ENCODE data around the gene IRGQ. TPM values are rescaled to one million over a fixed set of nuclear protein-coding genes. Genes with fewer than 3 reads are reported as not detected.

IRGQ gene
- total RNA-seq, 2 experiments from 2014 or later, result 28.9 to 29.8 TPM

DNA sequence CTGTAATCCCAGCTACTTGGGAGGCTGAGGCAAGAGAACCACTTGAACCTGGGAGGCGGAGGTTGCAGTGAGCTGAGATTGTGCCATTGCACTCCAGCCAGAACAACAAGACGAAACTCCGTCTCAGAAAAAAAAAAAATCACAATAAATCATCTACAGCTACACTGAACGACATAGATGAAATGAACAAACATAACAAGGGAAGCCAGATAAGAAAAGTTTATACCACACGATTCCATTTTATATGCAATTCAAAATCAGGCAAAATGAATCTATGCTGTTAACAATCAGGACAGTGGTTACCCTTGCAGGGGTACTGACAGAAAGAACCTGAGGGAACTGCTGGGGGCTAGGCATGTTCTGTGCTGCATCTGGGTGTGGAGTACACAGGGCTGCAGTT, 26.3 kb downstream of the IRGQ start:
- intact Hi-C loops (cut with DNase I, micrococcal nuclease), result no loop called here
- CTCF ChIA-PET, result interaction anchor here (0.7 kb wide), 1 partner anchor 14 kb away, joined by 4 read pairs; no protein-coding TSS in a partner anchor
- H3K27me3 ChIP-seq (ENCODE audit: control insufficient read depth in 1 of 2, insufficient read depth in 2 of 2, low read length in 2 of 2), result no peaks in the 10 kb centered on the region
- H3K4me3 Mint-ChIP-seq, result no peak overlapping the region
- ATAC-seq (ENCODE audit: poor library complexity) (no peak), DNase-seq (no peak)
- H3K4me3 ChIP-seq (ENCODE audit: low read length), result no peak overlapping the region
- H3K9me3 Mint-ChIP-seq, result no peaks in the 10 kb centered on the region
- no peaks in the 10 kb centered on the region for H3K27me3 Mint-ChIP-seq
- H3K9me3 ChIP-seq (ENCODE audit: control insufficient read depth in 1 of 2, insufficient read depth in 1 of 2, low read length in 2 of 2), result no peaks in the 10 kb centered on the region
- H3K27ac Mint-ChIP-seq, result peak overlapping the region; percentile 52
- POLR2A ChIA-PET, result no interaction called here
- no peaks in the 10 kb centered on the region for H3K36me3 ChIP-seq (ENCODE audit: insufficient read depth, low read length)
- peaks cover 43% of the 10 kb centered on the region for H3K4me1 Mint-ChIP-seq (ENCODE audit: low read depth)
- TF ChIP-seq, protein P1, sequence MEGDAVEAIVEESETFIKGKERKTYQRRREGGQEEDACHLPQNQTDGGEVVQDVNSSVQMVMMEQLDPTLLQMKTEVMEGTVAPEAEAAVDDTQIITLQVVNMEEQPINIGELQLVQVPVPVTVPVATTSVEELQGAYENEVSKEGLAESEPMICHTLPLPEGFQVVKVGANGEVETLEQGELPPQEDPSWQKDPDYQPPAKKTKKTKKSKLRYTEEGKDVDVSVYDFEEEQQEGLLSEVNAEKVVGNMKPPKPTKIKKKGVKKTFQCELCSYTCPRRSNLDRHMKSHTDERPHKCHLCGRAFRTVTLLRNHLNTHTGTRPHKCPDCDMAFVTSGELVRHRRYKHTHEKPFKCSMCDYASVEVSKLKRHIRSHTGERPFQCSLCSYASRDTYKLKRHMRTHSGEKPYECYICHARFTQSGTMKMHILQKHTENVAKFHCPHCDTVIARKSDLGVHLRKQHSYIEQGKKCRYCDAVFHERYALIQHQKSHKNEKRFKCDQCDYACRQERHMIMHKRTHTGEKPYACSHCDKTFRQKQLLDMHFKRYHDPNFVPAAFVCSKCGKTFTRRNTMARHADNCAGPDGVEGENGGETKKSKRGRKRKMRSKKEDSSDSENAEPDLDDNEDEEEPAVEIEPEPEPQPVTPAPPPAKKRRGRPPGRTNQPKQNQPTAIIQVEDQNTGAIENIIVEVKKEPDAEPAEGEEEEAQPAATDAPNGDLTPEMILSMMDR (IDR thresholded peaks at IDR 0.05), result no peak
- peaks cover 17% of the 10 kb centered on the region for H3K4me1 ChIP-seq (ENCODE audit: insufficient read depth, low read length)
- peaks cover 16% of the 10 kb centered on the region for H3K36me3 Mint-ChIP-seq (ENCODE audit: low read depth)
- no peak overlapping the region for H3K27ac ChIP-seq (ENCODE audit: low read depth in 1 of 2, low read length in 2 of 2)

DNA sequence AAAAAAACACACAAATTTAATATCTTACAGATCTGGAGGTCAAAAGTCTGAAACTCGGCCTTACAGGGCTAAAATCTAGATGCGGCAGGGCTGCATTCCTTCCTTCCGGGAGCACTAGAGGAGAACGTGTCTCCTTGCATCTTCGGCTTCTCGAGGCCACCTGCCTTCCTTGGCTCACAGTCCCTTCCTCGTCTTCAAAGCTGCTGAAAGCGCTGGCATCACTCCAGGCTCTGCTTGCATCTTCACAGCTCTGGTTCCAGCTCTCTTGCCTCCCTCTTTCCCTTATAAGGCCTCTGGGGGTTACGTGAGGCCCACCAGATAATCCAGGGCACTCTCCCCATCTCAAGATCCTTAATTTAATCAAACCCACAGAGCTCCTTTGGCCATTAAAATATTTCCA, 31.1 kb downstream of the IRGQ start:
- intact Hi-C loops (cut with DNase I, micrococcal nuclease), result loop anchor here in 1 of 2 experiments (5.0 kb wide), 1 partner anchor 37 kb away; the partner anchor contains the start of gene ETHE1
- Histone ChIP-seq H3K36me3 (ENCODE audit: insufficient read depth, low read length) (peaks cover 8% of the 10 kb centered on the region), H3K27ac (ENCODE audit: low read depth in 1 of 2, low read length in 2 of 2) (no peak overlapping the region), H3K4me1 (ENCODE audit: insufficient read depth, low read length) (peaks cover 50% of the 10 kb centered on the region), H3K27me3 (ENCODE audit: control insufficient read depth in 1 of 2, insufficient read depth in 2 of 2, low read length in 2 of 2) (no peaks in the 10 kb centered on the region), H3K9me3 (ENCODE audit: control insufficient read depth in 1 of 2, insufficient read depth in 1 of 2, low read length in 2 of 2) (no peaks in the 10 kb centered on the region), H3K4me3 (ENCODE audit: low read length) (no peak overlapping the region)
- H3K4me1 Mint-ChIP-seq (ENCODE audit: low read depth), result peaks cover 61% of the 10 kb centered on the region
- CTCF ChIA-PET, result interaction anchor here (0.6 to 1.3 kb wide), 3 partner anchors 10 to 54 kb away, joined by 3 to 5 read pairs (median 5); no protein-coding TSS in a partner anchor
- POLR2A ChIA-PET, result interaction anchor here (0.6 to 6.4 kb wide), 5 partner anchors 9 to 64 kb away, joined by 3 to 40 read pairs (median 4); partner anchors contain the start of genes IRGQ, PHLDB3 and ZNF576
- no peaks in the 10 kb centered on the region for H3K9me3 Mint-ChIP-seq
- H3K27ac Mint-ChIP-seq, result peak overlapping the region; percentile 96
- peak in 1 of 14 experiments; percentile 23 for DNase-seq
- no peak for ATAC-seq (ENCODE audit: poor library complexity)
- H3K27me3 Mint-ChIP-seq, result no peaks in the 10 kb centered on the region
- H3K36me3 Mint-ChIP-seq (ENCODE audit: low read depth), result peaks cover 24% of the 10 kb centered on the region
- TF ChIP-seq, protein P1 (IDR thresholded peaks at IDR 0.05), result no peak
- H3K4me3 Mint-ChIP-seq, result peak overlapping the region; percentile 23

DNA sequence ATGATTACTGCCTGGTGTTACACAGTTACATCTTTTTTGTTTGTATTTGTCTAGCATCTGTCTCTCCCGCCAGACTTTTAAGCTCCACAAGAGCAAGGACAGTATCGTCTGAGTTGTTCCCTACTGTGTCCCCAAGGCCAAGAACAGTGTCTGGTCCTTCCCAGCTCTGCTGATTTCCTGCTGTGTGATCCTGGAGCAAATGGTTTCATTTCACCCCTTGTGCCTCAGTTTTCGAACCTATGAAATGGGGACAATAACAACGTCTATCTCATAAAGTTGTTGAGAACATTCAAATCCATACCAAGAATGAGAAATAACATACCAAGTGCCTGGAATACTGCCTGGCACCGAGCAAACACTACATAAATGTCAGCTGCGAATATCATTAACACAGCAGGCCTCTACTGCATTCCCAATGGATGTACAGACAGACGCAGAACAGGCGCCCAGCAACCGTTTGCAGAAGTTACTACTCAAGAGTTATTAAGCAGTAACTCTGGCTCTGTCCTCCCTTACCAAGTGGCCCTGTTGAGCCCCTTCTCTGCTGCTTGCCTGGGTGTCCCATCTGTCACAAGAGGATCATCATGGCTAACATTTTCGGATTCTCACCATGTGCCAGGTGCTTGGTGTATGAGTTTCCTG, 32.0 kb downstream of the IRGQ start:
- CTCF ChIA-PET, result interaction anchor here (1.1 to 6.0 kb wide), 2 partner anchors 9 to 31 kb away, joined by 5 to 31 read pairs; partner anchors contain the start of genes IRGQ and ZNF576
- Histone ChIP-seq H3K36me3 (ENCODE audit: insufficient read depth, low read length) (peaks cover 8% of the 10 kb centered on the region), H3K27ac (ENCODE audit: low read depth in 1 of 2, low read length in 2 of 2) (peak overlapping the region; percentile 82 to 93), H3K4me3 (ENCODE audit: low read length) (no peak overlapping the region), H3K4me1 (ENCODE audit: insufficient read depth, low read length) (peaks cover 50% of the 10 kb centered on the region), H3K27me3 (ENCODE audit: control insufficient read depth in 1 of 2, insufficient read depth in 2 of 2, low read length in 2 of 2) (no peaks in the 10 kb centered on the region), H3K9me3 (ENCODE audit: control insufficient read depth in 1 of 2, insufficient read depth in 1 of 2, low read length in 2 of 2) (no peaks in the 10 kb centered on the region)
- H3K4me3 Mint-ChIP-seq, result peak overlapping the region; percentile 28
- TF ChIP-seq, protein P1 (IDR thresholded peaks at IDR 0.05), result no peak
- H3K27me3 Mint-ChIP-seq, result no peaks in the 10 kb centered on the region
- DNase-seq, result no peak
- H3K27ac Mint-ChIP-seq, result peak overlapping the region; percentile 96
- no peaks in the 10 kb centered on the region for H3K9me3 Mint-ChIP-seq
- ATAC-seq (ENCODE audit: poor library complexity), result no peak
- intact Hi-C loops (cut with DNase I, micrococcal nuclease), result loop anchor here in 1 of 2 experiments (5.0 kb wide), 1 partner anchor 37 kb away; the partner anchor contains the start of gene ETHE1
- peaks cover 29% of the 10 kb centered on the region for H3K36me3 Mint-ChIP-seq (ENCODE audit: low read depth)
- POLR2A ChIA-PET, result interaction anchor here (1.1 to 6.4 kb wide), 3 partner anchors 9 to 32 kb away, joined by 3 to 40 read pairs (median 5); partner anchors contain the start of genes IRGQ and ZNF576
- H3K4me1 Mint-ChIP-seq (ENCODE audit: low read depth), result peaks cover 62% of the 10 kb centered on the region

Data from CD4-positive, alpha-beta T cell (primary cell).